Neural progenitor cell (in vitro differentiated cells): ENCODE measurements around the gene PTCH1. TPM values are rescaled to one million over a fixed set of nuclear protein-coding genes. Genes with fewer than 3 reads are reported as not detected.

Experiments
- DNase-seq: peaks from one replicate; pipeline ENCODE4 v3.0.0-alpha.2; 2016; ENCODE audit warnings: low spot score
- H2AFZ ChIP-seq: fragments of 200-600 bp; sonication (generic); replicated peaks from 2 replicates; pipeline ENCODE4 v1.6.1; 2016; ENCODE audit warnings: antibody characterized with exemption
- H3F3A ChIP-seq: fragments of 200-600 bp; sonication (generic); 2 replicates; pipeline ENCODE4 v1.6.1; 2016; ENCODE audit warnings: antibody characterized with exemption, low read depth
- H3K27ac ChIP-seq: fragments of 200-600 bp; sonication (generic); 2 replicates; pipeline ENCODE4 v1.5.1; 2016; ENCODE audit warnings: mild to moderate bottlenecking
- H3K27me3 ChIP-seq: fragments of 200-600 bp; sonication (generic); 2 replicates; pipeline ENCODE4 v1.6.1; 2016; ENCODE audit warnings: mild to moderate bottlenecking, moderate library complexity
- H3K36me3 ChIP-seq: fragments of 200-600 bp; sonication (generic); 2 replicates; pipeline ENCODE4 v1.5.1; 2016
- H3K4me1 ChIP-seq: fragments of 200-600 bp; sonication (generic); 2 replicates; pipeline ENCODE4 v1.6.1; 2016; ENCODE audit warnings: mixed run types
- H3K4me2 ChIP-seq: fragments of 200-600 bp; sonication (generic); 2 replicates; pipeline ENCODE4 v1.6.1; 2016
- H3K4me3 ChIP-seq: fragments of 200-600 bp; sonication (generic); 2 replicates; pipeline ENCODE4 v1.5.1; 2016
- H3K79me2 ChIP-seq: fragments of 200-600 bp; sonication (generic); 2 replicates; pipeline ENCODE4 v1.6.1; 2016; ENCODE audit warnings: low read depth
- H3K9ac ChIP-seq: fragments of 200-600 bp; sonication (generic); 2 replicates; pipeline ENCODE4 v1.6.1; 2016
- H3K9me3 ChIP-seq: fragments of 200-600 bp; sonication (generic); 2 replicates; pipeline ENCODE4 v1.5.1; 2016; ENCODE audit warnings: low read depth
- H4K20me1 ChIP-seq: fragments of 200-600 bp; sonication (generic); 2 replicates; pipeline ENCODE4 v1.6.1; 2016; ENCODE audit warnings: low read depth
- H3K27ac Mint-ChIP-seq: 3 replicates; pipeline ENCODE4 v1.8.0; 2021; ENCODE audit warnings: mixed read lengths
- H3K27me3 Mint-ChIP-seq: 2 replicates; pipeline ENCODE4 v1.8.0; 2022; ENCODE audit warnings: low read depth, mild to moderate bottlenecking, inconsistent platforms, moderate library complexity, mixed read lengths; ENCODE audit not compliant: insufficient read depth
- H3K36me3 Mint-ChIP-seq: 3 replicates; pipeline ENCODE4 v1.8.0; 2021; ENCODE audit warnings: mixed read lengths
- H3K4me1 Mint-ChIP-seq: 3 replicates; pipeline ENCODE4 v1.8.0; 2021; ENCODE audit warnings: mixed read lengths
- H3K4me3 Mint-ChIP-seq: 3 replicates; pipeline ENCODE4 v1.8.0; 2021; ENCODE audit warnings: mild to moderate bottlenecking, moderate library complexity, mixed read lengths
- H3K9me3 Mint-ChIP-seq: 3 replicates; pipeline ENCODE4 v1.8.0; 2020; ENCODE audit warnings: mixed read lengths
- CTCF ChIP-seq: fragments of 200-600 bp; sonication (generic); IDR thresholded peaks from 2 replicates; pipeline ENCODE4 v1.5.1; 2017; ENCODE audit warnings: antibody characterized with exemption, mild to moderate bottlenecking
- EZH2 ChIP-seq: fragments of 200-600 bp; sonication (generic); IDR thresholded peaks from 2 replicates; pipeline ENCODE4 v1.6.1; 2017; ENCODE audit warnings: antibody characterized with exemption, mild to moderate bottlenecking, moderate library complexity
- EZH2phosphoT487 ChIP-seq: fragments of 200-600 bp; sonication (generic); IDR thresholded peaks from 2 replicates; pipeline ENCODE4 v1.6.1; 2017; ENCODE audit warnings: antibody characterized with exemption
- total RNA-seq: library from RNA; depleted of rRNA; stranded (reverse); fragments of >200 nt; gene quantifications from 2 replicates; pipeline ENCODE4 v1.2.3, GENCODE V29; 2015; ENCODE audit warnings: low replicate concordance

PTCH1 gene
- total RNA-seq, 1 donor from 2014 or later: 23.0 TPM

- no peaks in the 10 kb centered on the region for H3K79me2 ChIP-seq
- no peaks in the 10 kb centered on the region for H4K20me1 ChIP-seq
- no peaks in the 10 kb centered on the region for H3K9me3 ChIP-seq
- DNase-seq: no peak
- H3K4me3 Mint-ChIP-seq: no peak overlapping the region
- H3K36me3 Mint-ChIP-seq: no peaks in the 10 kb centered on the region
- no peak overlapping the region for H2AFZ ChIP-seq
- no peaks in the 10 kb centered on the region for H3K27me3 ChIP-seq
- no peak overlapping the region for H3K27ac ChIP-seq
- no peak overlapping the region for H3K4me3 ChIP-seq
- H3K9ac ChIP-seq: no peak overlapping the region
- H3K4me1 Mint-ChIP-seq: peaks cover 3% of the 10 kb centered on the region
- TF ChIP-seq EZH2phosphoT487: no peak
- TF ChIP-seq EZH2: no peak
- TF ChIP-seq CTCF: no peak
- no peak overlapping the region for H3K4me2 ChIP-seq
- H3K9me3 Mint-ChIP-seq: peaks cover 6% of the 10 kb centered on the region
- peaks cover under 1% of the 10 kb centered on the region for H3K4me1 ChIP-seq
- H3K27me3 Mint-ChIP-seq: no peaks in the 10 kb centered on the region
- H3K27ac Mint-ChIP-seq: no peak overlapping the region
- H3K36me3 ChIP-seq: no peaks in the 10 kb centered on the region
- no peaks in the 10 kb centered on the region for H3F3A ChIP-seq
Observed at GRCh38 chr9:95533996-95534680, 17.4 kb upstream of the PTCH1 start.

GRCh38 chr9:95529910-95530309 lies 13.1 kb upstream of the PTCH1 start:
- H3K79me2 ChIP-seq: no peaks in the 10 kb centered on the region
- H3K9ac ChIP-seq: no peak overlapping the region
- no peak overlapping the region for H2AFZ ChIP-seq
- no peak overlapping the region for H3K4me3 ChIP-seq
- H3K4me1 Mint-ChIP-seq: peaks cover 3% of the 10 kb centered on the region
- no peaks in the 10 kb centered on the region for H4K20me1 ChIP-seq
- H3K27ac Mint-ChIP-seq: no peak overlapping the region
- H3K9me3 ChIP-seq: no peaks in the 10 kb centered on the region
- no peaks in the 10 kb centered on the region for H3K36me3 Mint-ChIP-seq
- peaks cover 9% of the 10 kb centered on the region for H3K9me3 Mint-ChIP-seq
- H3K4me3 Mint-ChIP-seq: no peak overlapping the region
- H3F3A ChIP-seq: no peaks in the 10 kb centered on the region
- H3K4me1 ChIP-seq: peaks cover 5% of the 10 kb centered on the region
- H3K36me3 ChIP-seq: no peaks in the 10 kb centered on the region
- DNase-seq: no peak
- TF ChIP-seq EZH2phosphoT487: no peak
- TF ChIP-seq EZH2: no peak
- TF ChIP-seq CTCF: no peak
- no peak overlapping the region for H3K4me2 ChIP-seq
- no peak overlapping the region for H3K27ac ChIP-seq
- H3K27me3 Mint-ChIP-seq: no peaks in the 10 kb centered on the region
- no peaks in the 10 kb centered on the region for H3K27me3 ChIP-seq

- Mint-ChIP-seq H3K27me3 (no peaks in the 10 kb centered on the region), H3K4me1 (no peaks in the 10 kb centered on the region), H3K4me3 (no peak overlapping the region), H3K27ac (no peak overlapping the region), H3K9me3 (peaks cover 9% of the 10 kb centered on the region), H3K36me3 (no peaks in the 10 kb centered on the region)
- Histone ChIP-seq H2AFZ (peak overlapping the region; percentile 12), H3K9ac (no peak overlapping the region), H3K27me3 (no peaks in the 10 kb centered on the region), H3K36me3 (no peaks in the 10 kb centered on the region), H3K79me2 (no peaks in the 10 kb centered on the region), H3K9me3 (no peaks in the 10 kb centered on the region), H3K4me2 (peak overlapping the region; percentile 24), H3K27ac (no peak overlapping the region), H3K4me3 (no peak overlapping the region), H4K20me1 (no peaks in the 10 kb centered on the region), H3K4me1 (peaks cover 5% of the 10 kb centered on the region), H3F3A (no peaks in the 10 kb centered on the region)
- DNase-seq: no peak
- no peak for TF ChIP-seq EZH2phosphoT487
- no peak for TF ChIP-seq EZH2
- TF ChIP-seq CTCF: no peak
Observed at GRCh38 chr9:95528908-95529502, 12.2 kb upstream of the PTCH1 start.
